DOHH2 (cell line): ENCODE measurements around the gene L3MBTL3.

Source experiments
- EZH2phosphoT487 ChIP-seq: fragments of 200-600 bp; sonication (generic); IDR thresholded peaks from 2 replicates; pipeline ENCODE4 v1.6.1; 2017; ENCODE audit warnings: borderline replicate concordance, mild to moderate bottlenecking, antibody characterized with exemption, low read length, moderate library complexity, mixed read lengths
- TF ChIP-seq, protein P1 (sequence below): fragments of 200-600 bp; sonication (generic); IDR thresholded peaks from one replicate; pipeline ENCODE4 v1.5.1; 2014; ENCODE audit warnings: antibody characterized with exemption, mild to moderate bottlenecking, low read depth, low read length; ENCODE audit not compliant: poor library complexity, severe bottlenecking

- TF ChIP-seq, protein P1, sequence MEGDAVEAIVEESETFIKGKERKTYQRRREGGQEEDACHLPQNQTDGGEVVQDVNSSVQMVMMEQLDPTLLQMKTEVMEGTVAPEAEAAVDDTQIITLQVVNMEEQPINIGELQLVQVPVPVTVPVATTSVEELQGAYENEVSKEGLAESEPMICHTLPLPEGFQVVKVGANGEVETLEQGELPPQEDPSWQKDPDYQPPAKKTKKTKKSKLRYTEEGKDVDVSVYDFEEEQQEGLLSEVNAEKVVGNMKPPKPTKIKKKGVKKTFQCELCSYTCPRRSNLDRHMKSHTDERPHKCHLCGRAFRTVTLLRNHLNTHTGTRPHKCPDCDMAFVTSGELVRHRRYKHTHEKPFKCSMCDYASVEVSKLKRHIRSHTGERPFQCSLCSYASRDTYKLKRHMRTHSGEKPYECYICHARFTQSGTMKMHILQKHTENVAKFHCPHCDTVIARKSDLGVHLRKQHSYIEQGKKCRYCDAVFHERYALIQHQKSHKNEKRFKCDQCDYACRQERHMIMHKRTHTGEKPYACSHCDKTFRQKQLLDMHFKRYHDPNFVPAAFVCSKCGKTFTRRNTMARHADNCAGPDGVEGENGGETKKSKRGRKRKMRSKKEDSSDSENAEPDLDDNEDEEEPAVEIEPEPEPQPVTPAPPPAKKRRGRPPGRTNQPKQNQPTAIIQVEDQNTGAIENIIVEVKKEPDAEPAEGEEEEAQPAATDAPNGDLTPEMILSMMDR: no peak
- no peak for TF ChIP-seq EZH2phosphoT487
Measured at GRCh38 chr6:130140084-130140483, 121.7 kb downstream of the L3MBTL3 start.
